Retinal pigment epithelial cell (primary cell): ENCODE results near the gene TBC1D30.

ENCODE experiments used
- DNase-seq: peaks from one replicate; pipeline ENCODE4 v3.0.0-alpha.2; 2010; ENCODE audit warnings: low read depth
- H3K4me3 ChIP-seq: 2 replicates; pipeline ENCODE4 v1.5.1; 2011; ENCODE audit warnings: mild to moderate bottlenecking, low read length, control low read depth, moderate library complexity
- TF ChIP-seq, protein P1 (sequence below): conservative IDR thresholded peaks from 2 replicates; pipeline ENCODE4 v1.5.1; 2011; ENCODE audit warnings: low read depth, low read length, control low read depth, inconsistent platforms

The TBC1D30 gene

GRCh38 chr12:64922853-64923252 lies 98.4 kb downstream of the TBC1D30 start:
- DNase-seq: no peak
- TF ChIP-seq, protein P1, sequence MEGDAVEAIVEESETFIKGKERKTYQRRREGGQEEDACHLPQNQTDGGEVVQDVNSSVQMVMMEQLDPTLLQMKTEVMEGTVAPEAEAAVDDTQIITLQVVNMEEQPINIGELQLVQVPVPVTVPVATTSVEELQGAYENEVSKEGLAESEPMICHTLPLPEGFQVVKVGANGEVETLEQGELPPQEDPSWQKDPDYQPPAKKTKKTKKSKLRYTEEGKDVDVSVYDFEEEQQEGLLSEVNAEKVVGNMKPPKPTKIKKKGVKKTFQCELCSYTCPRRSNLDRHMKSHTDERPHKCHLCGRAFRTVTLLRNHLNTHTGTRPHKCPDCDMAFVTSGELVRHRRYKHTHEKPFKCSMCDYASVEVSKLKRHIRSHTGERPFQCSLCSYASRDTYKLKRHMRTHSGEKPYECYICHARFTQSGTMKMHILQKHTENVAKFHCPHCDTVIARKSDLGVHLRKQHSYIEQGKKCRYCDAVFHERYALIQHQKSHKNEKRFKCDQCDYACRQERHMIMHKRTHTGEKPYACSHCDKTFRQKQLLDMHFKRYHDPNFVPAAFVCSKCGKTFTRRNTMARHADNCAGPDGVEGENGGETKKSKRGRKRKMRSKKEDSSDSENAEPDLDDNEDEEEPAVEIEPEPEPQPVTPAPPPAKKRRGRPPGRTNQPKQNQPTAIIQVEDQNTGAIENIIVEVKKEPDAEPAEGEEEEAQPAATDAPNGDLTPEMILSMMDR: no peak
- H3K4me3 ChIP-seq: no peak overlapping the region

DNA sequence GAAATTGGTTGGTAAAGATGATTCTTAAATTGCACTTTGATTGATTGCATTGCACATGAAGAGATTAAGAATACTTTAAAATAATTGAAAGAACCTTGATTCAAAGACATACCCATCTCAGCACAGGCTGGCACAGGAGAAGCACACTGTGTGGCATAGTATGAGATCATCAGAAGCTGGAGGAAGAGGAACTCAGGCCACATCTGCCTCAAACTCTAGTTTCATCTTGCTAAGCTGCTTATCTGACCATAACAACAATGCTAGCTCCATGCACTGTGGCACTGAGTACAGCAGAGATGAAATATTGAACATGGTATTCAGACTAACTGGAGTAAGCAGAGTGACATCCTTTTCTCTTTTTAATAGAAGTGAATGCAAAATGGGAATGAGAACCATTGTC lies 99.1 kb downstream of the TBC1D30 start:
- TF ChIP-seq, protein P1: no peak
- DNase-seq: no peak
- no peak overlapping the region for H3K4me3 ChIP-seq
